Measurements from ENCODE around the gene PCNA. TPM values are rescaled to one million over a fixed set of nuclear protein-coding genes. Genes with fewer than 3 reads are reported as not detected.

Gene PCNA
- polyA plus RNA-seq, 1 donor: 95.3 TPM

GRCh38 chr20:5070081-5070480, 49.7 kb downstream of the PCNA start:
- no peaks in the 10 kb centered on the region for H3K36me3 ChIP-seq (ENCODE audit: control insufficient read depth, insufficient read depth, low read length)
- DNase-seq: no peak
- no peak overlapping the region for H3K27ac ChIP-seq (ENCODE audit: low read length)
- H3K4me3 ChIP-seq (ENCODE audit: low read length): no peak overlapping the region
- no peaks in the 10 kb centered on the region for H3K4me1 ChIP-seq (ENCODE audit: control insufficient read depth, insufficient read depth, low read length)
- no CpG with 5 or more reads among the region's 7 CpGs for WGBS (ENCODE audit: insufficient coverage, low lambda C conversion rate)
- H3K27me3 ChIP-seq (ENCODE audit: control insufficient read depth, insufficient read depth, low read length): no peaks in the 10 kb centered on the region
- H3K9me3 ChIP-seq (ENCODE audit: control insufficient read depth, low read depth, low read length): no peaks in the 10 kb centered on the region

GRCh38 chr20:5069141-5069806, 50.5 kb downstream of the PCNA start:
- H3K4me1 ChIP-seq (ENCODE audit: control insufficient read depth, insufficient read depth, low read length): no peaks in the 10 kb centered on the region
- H3K36me3 ChIP-seq (ENCODE audit: control insufficient read depth, insufficient read depth, low read length): no peaks in the 10 kb centered on the region
- H3K9me3 ChIP-seq (ENCODE audit: control insufficient read depth, low read depth, low read length): no peaks in the 10 kb centered on the region
- no peak for DNase-seq
- H3K27ac ChIP-seq (ENCODE audit: low read length): no peak overlapping the region
- no peak overlapping the region for H3K4me3 ChIP-seq (ENCODE audit: low read length)
- no peaks in the 10 kb centered on the region for H3K27me3 ChIP-seq (ENCODE audit: control insufficient read depth, insufficient read depth, low read length)
- WGBS (ENCODE audit: insufficient coverage, low lambda C conversion rate): 100% methylated on average over 1 of the region's 8 CpGs

GRCh38 chr20:5067877-5068645, 51.7 kb downstream of the PCNA start:
- H3K27me3 ChIP-seq (ENCODE audit: control insufficient read depth, insufficient read depth, low read length): no peaks in the 10 kb centered on the region
- no peaks in the 10 kb centered on the region for H3K9me3 ChIP-seq (ENCODE audit: control insufficient read depth, low read depth, low read length)
- no peak overlapping the region for H3K27ac ChIP-seq (ENCODE audit: low read length)
- no peaks in the 10 kb centered on the region for H3K36me3 ChIP-seq (ENCODE audit: control insufficient read depth, insufficient read depth, low read length)
- no CpG with 5 or more reads among the region's 9 CpGs for WGBS (ENCODE audit: insufficient coverage, low lambda C conversion rate)
- no peak for DNase-seq
- H3K4me3 ChIP-seq (ENCODE audit: low read length): no peak overlapping the region
- H3K4me1 ChIP-seq (ENCODE audit: control insufficient read depth, insufficient read depth, low read length): no peaks in the 10 kb centered on the region

DNA sequence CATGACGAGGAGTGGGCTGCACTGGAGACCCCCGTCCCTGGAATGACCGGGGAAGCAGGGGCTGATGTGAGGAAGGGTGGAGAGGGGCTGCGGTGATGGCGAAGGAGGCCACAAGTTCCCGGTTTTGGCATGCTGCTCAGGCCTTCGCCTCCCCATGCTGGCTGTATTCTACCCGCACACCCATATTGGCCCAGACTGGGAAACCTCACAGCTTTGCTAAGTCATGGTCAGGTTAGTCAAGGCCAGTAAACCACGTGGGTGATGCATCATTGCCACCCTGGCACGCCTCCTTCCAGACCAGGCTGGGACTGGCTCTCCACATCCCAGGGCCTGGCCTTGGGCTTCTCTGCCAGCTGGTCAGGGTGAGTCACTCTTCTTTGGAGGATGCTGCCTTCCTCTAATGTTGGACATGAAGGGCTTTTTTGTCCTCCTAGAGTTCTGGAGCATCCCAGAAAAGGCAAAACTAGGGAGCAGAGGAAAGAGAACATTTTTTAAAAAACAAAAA, 53.8 kb downstream of the PCNA start:
- H3K36me3 ChIP-seq (ENCODE audit: control insufficient read depth, insufficient read depth, low read length): no peaks in the 10 kb centered on the region
- no peak overlapping the region for H3K4me3 ChIP-seq (ENCODE audit: low read length)
- no peaks in the 10 kb centered on the region for H3K4me1 ChIP-seq (ENCODE audit: control insufficient read depth, insufficient read depth, low read length)
- H3K9me3 ChIP-seq (ENCODE audit: control insufficient read depth, low read depth, low read length): no peaks in the 10 kb centered on the region
- no peaks in the 10 kb centered on the region for H3K27me3 ChIP-seq (ENCODE audit: control insufficient read depth, insufficient read depth, low read length)
- WGBS (ENCODE audit: insufficient coverage, low lambda C conversion rate): no CpG with 5 or more reads among the region's 10 CpGs
- DNase-seq: no peak
- H3K27ac ChIP-seq (ENCODE audit: low read length): no peak overlapping the region

GRCh38 chr20:5065166-5065878, 54.4 kb downstream of the PCNA start:
- Histone ChIP-seq H3K9me3 (ENCODE audit: control insufficient read depth, low read depth, low read length) (no peaks in the 10 kb centered on the region), H3K36me3 (ENCODE audit: control insufficient read depth, insufficient read depth, low read length) (no peaks in the 10 kb centered on the region), H3K27me3 (ENCODE audit: control insufficient read depth, insufficient read depth, low read length) (no peaks in the 10 kb centered on the region), H3K27ac (ENCODE audit: low read length) (no peak overlapping the region), H3K4me1 (ENCODE audit: control insufficient read depth, insufficient read depth, low read length) (no peaks in the 10 kb centered on the region), H3K4me3 (ENCODE audit: low read length) (no peak overlapping the region)
- no CpG with 5 or more reads among the region's 7 CpGs for WGBS (ENCODE audit: insufficient coverage, low lambda C conversion rate)
- DNase-seq: no peak

Other genes starting within 250 kb of the PCNA start
- 11.3 TPM for gene SLC23A2, start 118.4 kb downstream of the PCNA start, polyA plus RNA-seq
- 117 TPM for gene TMEM230, start 6.9 kb downstream of the PCNA start, polyA plus RNA-seq
- 17.0 TPM for gene CDS2, start 7.0 kb upstream of the PCNA start, polyA plus RNA-seq
- not detected for gene PROKR2, start 197.0 kb upstream of the PCNA start, polyA plus RNA-seq

All from large intestine (tissue), 3 donors.